ENCODE data around the gene CDHR5.
"Not testable (repeated sequence)": the region's sequence is repeated elsewhere in the genome, so short reads cannot be mapped to it uniquely, and the experiment has no call there.

The CDHR5 gene

DNA sequence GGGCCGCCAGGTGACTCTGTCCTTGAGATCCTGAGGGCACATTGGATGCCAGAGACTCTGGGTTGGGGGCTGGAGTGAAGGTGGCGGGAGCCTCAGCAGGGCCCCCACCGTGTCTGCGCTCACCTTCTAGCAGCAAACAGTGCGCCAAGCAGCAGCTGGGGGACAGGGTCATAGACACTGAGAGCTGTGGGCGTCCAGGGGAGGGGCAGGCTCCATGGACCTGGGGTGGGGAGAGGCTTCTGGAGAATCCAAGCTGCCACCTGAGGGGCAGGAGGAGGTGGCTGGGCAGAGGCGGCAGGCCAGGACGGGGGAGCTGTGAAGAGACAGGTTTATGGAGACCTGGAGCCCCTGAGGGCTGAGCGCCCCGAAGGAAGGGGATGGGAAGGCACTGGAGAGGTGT, 40.5 kb downstream of the CDHR5 start:
- no peak for DNase-seq (ENCODE audit: low read depth)

DNA sequence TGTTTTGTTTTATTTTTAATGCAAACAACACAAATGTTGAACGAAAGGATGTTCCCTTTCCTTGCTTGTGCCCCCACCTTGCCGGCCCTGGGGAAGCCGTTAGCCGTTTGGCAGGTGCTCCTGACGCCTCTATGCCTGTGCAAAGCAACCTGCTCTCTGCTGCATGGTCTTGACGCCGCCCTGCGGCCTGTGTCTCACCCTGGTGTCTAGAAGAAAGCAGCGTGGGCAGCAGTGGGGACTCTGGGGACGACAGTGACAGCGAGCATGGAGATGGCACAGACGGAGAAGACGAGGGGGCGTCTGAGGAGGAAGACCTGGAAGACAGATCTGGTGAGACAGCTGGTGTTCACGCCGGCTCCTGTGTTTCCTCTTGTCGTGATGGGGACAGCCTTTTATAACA, 43.0 kb downstream of the CDHR5 start:
- DNase-seq (ENCODE audit: low read depth), result no peak

GRCh38 chr11:581342-581741, 43.4 kb downstream of the CDHR5 start:
- DNase-seq (ENCODE audit: low read depth), result no peak

DNA sequence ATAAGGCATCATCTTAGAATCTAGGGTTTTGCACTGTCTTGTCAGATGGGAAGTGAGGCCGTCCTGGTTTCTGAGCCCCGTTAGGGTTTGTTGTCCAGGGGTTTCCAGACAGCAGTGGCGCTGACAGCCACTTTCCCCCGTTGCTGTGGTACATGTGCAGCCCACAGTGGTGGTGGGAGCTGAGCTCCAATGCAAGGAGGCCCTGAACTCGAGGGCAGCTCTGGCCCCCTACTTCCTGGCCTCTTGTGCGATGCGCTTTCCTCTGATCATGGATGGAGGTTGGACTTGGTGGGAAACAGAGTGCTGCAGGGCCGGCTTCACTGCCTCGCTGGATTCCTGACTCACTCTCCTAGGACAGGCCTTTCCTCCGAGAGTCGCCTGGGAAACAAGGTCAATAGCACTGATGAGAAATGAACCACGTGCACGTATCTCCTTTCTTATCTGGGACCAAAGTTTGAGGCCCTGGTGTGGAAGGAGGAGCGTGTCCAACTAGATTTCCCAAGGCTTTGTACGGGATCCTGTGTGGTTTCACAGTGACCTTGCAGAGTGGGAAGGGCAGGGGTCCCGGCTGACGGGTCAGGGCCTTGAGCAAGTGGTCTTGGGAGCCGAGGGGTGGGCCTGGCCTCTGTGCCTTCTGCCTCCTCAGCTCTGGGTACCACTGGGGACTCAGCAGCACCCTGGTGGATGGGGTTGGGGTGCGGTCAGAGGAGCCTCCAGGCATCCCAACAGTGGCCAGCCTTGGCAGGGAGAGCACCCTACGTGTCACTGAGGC, 44.7 kb downstream of the CDHR5 start:
- DNase-seq (ENCODE audit: low read depth), result no peak

DNA sequence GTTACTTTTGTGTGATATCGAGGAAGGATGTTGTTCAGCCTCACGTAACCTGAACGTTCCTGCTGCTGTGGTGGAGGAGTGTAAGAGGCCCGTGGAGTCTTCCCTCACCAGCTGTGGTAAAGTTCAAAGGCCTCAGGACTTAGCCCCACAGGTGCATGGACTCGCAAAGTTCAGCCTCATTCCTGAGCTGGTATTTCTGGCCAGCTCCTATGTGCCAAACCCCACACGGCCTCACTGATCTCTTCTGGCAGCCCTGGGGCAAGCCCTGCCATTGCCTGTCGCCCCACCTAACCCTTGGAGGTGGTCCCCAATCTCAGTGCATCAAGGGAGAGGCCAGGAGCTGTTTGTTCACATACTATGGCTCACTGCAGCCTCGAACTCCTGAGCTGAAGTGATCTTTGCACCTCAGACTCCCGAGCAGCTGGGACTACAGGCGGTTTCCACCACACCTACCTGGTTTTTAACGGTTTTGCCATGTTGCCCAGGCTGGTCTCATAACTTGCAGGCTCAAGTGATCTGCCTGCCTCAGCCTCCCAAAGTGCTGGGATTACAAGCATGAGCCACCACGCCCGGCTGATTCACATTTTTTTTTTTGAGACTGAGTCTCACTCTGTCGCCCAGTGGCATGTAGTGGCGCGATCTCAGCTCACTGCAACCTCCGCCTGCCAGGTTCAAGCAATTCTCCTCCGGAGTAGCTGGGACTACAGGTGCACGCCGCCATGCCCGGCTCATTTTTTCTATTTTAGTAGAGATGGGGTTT, 46.3 kb downstream of the CDHR5 start:
- no peak for DNase-seq (ENCODE audit: low read depth)

- DNase-seq (ENCODE audit: low read depth), result no peak
Measured at GRCh38 chr11:577611-577894, 47.2 kb downstream of the CDHR5 start.

DNA sequence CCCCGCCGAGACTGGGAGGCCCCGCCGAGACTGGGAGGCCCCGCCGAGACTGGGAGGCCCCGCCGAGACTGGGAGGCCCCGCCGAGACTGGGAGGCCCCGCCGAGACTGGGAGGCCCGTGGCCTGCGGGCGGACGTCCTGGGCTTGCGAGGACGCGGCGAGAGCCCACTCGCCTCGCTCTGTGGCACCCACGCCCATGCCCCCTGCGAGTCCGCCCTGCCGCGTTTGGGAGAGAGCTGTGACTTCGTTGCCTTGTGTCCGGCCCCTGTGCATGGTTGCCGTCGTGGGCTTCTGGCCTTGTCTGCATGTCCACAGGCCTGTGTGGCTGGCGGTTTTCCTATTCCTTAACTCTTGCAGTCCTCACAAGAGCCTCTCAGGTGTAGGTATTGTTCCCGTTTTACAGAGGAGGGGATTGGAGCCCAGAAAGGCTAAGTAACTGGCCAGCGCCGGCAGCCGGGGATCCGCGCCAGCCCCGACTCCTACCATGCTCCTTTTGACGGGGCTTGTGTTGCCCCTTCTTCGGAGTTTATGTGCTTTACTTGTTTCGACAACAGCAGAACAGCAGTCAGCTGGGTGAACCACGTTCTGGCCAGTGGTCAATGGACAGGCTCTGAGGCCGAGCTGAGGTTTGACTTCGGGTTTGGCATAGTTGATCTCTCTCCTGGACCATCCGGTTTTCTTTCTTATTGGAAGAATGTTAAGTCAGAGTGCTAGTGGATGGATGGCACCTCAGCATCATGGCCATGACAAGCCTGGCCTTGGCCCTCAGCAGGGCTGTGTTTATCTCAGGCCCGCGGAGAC, 47.7 kb downstream of the CDHR5 start:
- no peak for DNase-seq (ENCODE audit: low read depth)

- DNase-seq (ENCODE audit: low read depth), result peak; percentile 88
Measured at GRCh38 chr11:575996-576768, 48.6 kb downstream of the CDHR5 start, which contains the start of gene PHRF1. TSS of gene PHRF1 (plus strand) at chr11:576470. CDS start at chr11:581513, 5,043 bp downstream.

DNA sequence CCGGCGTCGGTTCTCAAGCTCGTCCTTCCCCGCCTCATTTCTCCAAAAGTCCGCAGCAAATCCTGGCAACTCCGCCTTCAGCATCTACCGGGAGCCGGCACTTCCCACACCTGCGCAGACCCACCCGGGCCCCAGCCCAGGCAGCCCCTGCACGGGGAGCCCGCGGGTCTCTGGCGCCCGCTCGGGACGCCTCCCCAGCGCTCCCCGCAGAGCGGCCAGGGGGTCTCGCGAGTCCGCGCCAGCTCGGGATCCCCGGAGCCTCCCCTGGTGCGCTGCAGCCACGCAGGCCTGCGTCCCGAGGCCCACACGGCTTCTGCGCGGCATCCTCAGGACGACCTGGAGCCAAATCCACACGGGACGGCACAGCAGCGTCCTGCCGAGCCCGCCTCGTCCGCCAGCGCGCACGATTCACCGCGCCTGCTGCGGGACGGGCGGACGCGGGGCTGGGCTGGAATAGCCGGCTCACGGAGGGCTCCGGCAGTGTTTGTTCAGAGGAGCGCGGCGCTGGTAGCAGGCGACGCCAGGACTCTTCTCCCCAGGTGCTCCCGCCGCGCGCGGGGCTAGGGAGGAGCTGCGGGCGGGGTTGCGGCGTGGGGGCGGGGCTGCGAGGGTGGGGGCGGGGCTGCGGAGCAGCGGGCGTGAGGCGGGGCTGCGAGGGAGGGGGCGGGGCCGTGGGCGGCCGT, 49.3 kb downstream of the CDHR5 start:
- DNase-seq (ENCODE audit: low read depth), result no peak

DNA sequence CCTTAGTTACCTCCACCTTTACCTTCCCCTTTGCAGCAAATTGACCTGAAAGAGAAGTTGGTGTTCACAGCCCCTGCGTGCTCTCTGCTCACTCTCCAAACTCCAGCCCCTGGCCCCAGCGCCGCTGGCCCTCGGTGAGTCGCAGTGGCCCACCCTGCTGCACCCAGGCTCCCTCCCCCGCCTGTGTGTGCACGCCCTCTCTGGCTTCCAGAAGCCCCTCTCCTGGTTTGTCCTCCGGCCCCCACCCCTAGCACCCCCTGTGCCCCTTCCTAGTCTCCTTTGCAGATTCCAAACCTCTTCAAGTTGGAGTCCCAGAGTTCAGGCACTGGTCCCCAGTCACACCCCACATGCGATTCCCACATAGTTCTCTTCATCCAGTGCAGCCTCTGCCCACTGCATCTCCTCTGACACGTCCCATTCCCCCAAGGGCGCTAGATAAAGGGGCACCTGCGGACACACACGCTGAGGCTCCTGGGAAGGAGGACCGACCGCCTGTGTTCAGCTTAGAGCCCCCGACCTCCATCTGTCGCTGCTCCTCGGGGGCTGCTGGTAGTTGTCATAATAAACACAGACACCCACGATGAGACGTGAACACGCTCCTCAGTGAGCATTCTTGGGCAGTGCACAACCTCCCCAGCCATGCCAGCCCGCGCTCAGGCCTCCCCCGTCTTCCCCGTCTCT, 50.0 kb downstream of the CDHR5 start:
- no peak for DNase-seq (ENCODE audit: low read depth)

- DNase-seq (ENCODE audit: low read depth), result not testable (repeated sequence)
Measured at GRCh38 chr11:574031-574570, 50.7 kb downstream of the CDHR5 start.

- no peak for DNase-seq (ENCODE audit: low read depth)
Measured at GRCh38 chr11:573146-573759, 51.5 kb downstream of the CDHR5 start.

GRCh38 chr11:571802-572185, 53.0 kb downstream of the CDHR5 start:
- no peak for DNase-seq (ENCODE audit: low read depth)

- DNase-seq (ENCODE audit: low read depth), result no peak
Measured at GRCh38 chr11:569158-569885, 55.4 kb downstream of the CDHR5 start.

GRCh38 chr11:568306-569157, 56.2 kb downstream of the CDHR5 start:
- DNase-seq (ENCODE audit: low read depth), result peak; percentile 71

GRCh38 chr11:567629-568292, 57.0 kb downstream of the CDHR5 start:
- no peak for DNase-seq (ENCODE audit: low read depth)

GRCh38 chr11:567011-567628, 57.6 kb downstream of the CDHR5 start:
- no peak for DNase-seq (ENCODE audit: low read depth)
